Activated CD8-positive, alpha-beta memory T cell treated with anti-CD3 and anti-CD28 coated beads, Interleukin-2, amount 50 U/mL, for 48 hours (primary cell): ENCODE results near the gene ANOS1.

Source experiments
- DNase-seq: peaks from one replicate; pipeline ENCODE4 v3.0.0-alpha.2; 2020

The ANOS1 gene

DNA sequence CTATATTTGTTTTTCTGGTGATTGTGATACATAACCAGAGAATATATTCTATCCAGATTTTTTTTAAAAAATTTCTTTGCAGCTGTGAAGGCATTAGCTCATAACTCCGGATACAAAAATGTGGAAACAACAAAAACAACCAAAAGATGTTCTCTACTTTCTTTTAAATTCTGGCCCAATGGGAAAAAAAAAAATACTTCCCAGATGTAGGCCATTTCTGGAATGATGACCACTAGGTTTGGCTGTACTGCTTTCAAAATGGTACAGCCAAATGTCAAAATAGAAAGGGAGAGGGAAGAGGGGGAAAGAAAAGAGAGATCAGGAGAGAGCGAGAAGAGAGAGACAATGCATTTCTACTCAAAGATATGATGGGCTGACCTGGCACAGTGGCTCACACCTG lies 14.6 kb downstream of the ANOS1 start:
- DNase-seq, result no peak

DNA sequence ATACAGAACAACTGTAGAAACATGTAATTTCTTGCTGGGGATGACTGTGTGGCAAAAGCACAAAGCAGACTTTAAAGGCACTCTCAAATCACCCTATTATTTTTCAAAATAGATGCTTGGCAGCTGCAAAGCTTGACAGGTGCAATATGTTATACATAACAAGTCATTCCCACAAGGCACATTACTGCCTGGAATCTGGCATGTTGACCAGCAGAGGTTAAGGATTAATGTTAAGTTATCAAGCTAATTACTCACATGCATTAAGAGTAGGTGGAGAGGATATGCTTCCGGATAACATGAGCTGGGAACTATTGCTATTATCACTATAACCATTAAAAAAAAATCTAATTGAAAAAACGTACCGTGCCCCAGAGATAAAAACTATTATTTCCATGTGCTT lies 17.8 kb downstream of the ANOS1 start:
- no peak for DNase-seq

DNA sequence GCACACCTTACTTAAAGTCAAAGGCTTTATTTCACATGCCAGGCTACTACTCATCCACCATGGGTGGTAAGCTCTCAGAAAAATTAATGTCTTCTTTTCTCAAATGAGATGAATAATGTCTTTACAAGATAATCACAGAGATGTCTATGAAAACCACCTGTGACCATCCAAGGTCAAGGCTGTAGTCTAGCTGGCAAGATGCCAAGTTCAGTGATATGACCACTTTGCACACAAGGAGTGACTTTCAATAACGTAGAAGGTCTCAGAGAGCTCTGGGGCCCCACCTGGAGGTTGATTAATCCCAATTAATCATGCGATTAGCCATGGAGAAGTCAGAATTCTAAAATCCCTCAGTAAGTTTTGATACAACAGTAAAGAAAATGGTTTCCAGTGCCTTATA lies 20.5 kb downstream of the ANOS1 start:
- DNase-seq, result no peak

DNA sequence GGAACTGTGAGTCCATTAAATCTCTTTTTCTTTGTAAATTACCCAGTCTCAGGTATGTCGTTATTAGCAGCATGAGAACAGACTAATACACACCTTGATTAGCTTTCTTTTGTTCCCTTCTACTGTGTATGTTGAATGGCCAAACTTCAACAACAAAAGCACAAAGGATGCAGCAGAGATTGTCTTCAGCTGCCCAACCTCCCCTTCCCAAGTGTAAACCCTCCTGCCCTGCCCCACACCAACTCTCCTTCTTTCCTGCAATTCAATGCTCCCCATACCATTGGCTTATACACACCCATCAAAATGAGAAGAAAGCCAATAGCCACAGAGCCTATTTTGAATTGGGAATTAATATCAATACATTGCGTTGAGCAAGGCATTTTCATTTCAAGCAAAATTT lies 27.8 kb downstream of the ANOS1 start:
- DNase-seq, result no peak

DNA sequence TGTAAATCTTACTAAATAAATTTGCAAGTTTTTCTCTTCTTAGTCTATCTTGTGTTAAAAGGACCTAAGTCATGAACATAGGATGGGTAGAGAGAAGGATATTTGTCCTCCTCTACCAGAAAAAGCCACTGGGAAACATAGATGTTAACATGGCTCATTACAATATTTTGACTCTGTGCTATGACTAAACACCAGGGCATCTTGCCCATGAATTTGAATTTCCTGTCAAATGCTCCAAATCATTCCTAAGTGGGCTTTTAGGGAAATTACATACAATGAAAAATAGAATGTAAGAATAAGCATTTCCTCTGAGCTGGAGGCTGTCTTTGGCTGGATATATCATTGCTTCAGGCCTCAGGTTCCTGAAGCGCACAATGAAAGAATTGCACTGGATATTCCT lies 39.1 kb downstream of the ANOS1 start:
- DNase-seq, result no peak

DNA sequence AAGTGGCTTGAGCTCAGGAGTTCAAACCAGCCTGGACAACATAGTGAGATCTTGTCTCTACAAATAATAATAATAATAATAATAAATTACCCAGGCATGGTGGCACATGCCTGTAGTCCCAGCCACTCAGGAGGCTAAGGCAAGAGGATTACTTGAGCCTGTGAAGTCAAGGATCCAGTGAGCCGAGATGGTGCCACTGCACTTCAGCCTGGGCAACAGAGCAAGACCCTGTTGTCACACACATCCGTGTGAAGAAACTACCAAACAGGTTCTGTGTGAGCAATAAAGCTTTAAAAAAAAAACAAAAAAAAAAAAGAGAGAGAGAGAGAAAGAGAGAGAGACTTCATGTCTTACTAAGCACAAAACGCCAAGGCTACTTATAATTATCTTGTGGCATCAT lies 42.5 kb downstream of the ANOS1 start:
- DNase-seq, result no peak

DNA sequence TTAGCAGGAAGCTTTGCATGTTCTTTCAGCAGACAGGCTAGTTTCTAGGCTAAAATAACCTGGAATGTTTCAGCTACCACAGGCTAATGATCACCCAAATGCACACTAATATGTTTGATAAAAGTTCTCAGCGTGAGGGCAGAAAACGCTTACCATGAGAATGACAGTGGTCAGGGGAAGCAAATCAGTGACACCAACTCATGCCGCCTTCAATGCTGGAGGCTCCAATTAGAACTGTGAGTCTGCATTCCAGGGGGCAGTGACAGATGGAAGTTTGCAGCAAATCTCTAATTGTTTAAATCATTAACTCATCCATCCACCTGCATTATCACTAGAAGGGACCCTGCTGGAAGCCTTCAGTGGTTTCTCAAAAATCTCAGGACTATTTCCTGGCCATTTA lies 43.2 kb downstream of the ANOS1 start:
- no peak for DNase-seq

DNA sequence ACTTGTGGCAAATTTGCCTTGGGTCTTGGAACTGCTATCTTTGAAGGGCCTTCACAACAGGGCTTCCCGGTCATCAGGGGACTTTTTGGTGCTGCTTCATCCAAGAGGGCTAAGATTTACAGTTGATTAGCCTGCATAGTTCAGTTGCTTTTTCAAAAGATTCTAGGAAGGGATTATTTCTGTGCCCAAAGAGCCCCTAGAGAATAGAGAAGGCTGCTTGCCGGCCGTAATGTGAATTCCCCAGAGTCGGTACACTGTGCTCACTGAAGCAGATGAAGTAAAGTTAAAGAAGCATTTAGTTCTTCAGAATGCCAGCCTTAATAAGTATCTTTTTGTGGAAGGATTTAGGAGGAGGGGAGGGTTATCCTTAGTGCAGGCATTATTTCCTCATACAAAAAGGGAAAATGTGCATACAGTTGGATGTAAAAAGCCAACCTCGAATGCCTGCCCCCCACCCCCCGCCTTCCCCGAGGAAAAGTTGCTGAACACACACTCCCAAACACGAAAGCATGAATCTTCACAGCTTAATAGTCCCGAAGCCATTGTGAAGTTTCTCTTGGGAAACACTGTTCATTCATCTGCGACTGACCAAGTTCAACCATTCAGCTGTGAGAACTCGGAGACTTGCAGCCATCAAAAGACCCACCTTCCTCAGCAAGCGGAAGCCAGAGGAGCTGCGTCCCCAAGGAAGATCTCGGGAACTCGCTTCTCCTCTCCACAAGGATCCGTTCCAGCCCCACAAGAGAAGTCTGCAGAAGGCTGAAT lies 47.6 kb downstream of the ANOS1 start:
- no peak for DNase-seq

DNA sequence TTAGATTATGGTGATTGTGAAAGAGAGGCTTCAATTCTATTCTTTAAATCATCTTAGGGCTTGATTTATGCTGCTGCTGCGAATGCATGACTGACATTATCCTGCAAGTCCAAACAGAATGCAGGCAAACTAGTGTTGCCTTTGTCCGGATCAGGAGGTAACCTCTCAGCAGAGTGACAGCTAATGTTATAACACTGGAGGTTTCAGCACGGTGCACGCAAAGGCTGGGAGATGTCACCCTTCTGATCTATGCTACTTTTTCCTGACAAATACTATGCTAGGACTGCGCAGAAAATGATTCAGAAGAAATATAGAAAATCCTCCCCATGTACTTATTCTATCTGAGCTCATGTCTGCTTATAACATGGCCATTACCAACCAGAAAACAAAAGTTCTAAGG lies 48.2 kb downstream of the ANOS1 start:
- no peak for DNase-seq

DNA sequence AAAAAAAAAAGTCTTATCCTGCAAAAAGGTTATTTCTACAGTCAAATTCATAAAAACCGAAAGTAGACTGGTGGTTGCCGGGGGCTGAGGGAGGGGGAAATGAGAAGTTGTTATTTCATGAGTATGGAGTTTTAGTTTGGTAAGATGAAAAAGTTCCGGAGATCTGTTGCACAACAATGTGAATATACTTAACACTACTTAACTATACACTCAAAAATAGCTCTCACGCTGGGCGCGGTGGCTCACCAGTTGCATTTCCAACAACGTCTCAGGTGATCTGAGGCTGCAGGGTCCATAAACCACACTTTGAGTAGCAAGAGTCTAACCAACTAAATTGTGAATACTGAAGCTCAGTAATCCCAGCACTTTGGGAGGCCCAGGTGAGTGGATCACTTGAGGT lies 52.4 kb downstream of the ANOS1 start:
- no peak for DNase-seq

DNA sequence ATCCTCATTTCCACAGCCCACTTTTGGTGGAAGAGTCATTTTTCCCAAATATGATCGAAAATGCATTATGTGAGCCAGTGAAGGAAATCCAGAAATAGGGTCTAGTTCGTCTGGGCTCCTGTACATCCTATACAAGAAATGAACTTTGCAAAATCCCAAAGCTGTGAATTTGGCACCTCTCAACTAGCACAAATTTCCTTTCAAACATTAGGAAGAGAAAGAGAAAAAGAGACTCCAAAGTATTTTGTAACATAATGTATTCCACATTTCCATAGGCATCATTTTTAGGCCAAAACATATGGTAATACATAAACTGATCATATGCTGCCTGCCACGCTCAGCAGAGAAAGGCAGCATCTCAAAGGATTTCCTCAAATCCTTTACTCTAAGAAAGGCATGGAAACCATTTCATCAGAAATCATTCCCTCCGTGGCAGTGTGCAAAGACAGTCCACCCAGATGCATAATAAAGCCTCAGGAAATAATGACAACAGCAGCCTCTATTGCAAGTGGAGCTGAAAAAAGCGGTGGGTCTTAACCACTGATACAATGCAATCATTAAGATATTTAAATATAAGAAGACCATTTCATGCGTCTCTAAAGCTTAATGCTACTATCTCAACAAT lies 56.8 kb downstream of the ANOS1 start:
- no peak for DNase-seq

DNA sequence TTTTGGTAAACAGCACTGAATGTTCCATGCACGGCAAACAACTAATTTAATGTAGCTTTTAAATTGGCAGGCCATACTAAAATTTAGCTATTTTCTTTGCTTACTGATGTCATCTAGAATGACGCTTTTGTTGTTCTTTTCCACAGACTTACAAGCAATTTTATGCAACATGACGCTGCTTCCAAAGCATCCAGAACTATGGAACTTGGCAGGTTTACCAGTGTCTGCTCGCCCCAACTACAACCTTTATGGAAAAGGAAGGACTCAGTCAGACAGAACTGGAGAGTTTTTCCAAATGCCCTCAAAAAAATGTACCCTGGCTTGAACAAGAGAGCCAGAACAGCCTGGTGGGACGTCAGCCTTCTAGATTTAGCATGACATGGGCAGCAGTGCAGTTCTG lies 58.7 kb downstream of the ANOS1 start:
- DNase-seq, result no peak

DNA sequence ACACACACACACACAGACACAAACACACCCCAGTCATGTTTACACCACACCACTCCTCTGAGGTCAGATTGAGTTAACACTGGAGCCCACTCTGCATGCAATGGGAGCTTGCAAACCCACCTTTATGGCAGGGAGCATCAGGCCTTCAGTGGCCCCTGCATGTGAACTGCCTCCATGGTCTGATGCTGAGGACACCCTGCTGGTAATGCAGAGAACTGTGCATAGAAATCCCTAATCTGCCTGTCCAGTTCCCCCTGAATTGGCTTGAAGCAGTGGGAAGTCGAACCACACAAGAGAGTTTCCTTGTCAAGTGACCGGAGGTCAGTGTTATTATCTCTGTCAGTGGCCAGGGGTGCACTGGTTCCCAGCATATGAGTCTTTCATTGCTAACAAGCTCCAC lies 59.8 kb downstream of the ANOS1 start:
- DNase-seq, result no peak

DNA sequence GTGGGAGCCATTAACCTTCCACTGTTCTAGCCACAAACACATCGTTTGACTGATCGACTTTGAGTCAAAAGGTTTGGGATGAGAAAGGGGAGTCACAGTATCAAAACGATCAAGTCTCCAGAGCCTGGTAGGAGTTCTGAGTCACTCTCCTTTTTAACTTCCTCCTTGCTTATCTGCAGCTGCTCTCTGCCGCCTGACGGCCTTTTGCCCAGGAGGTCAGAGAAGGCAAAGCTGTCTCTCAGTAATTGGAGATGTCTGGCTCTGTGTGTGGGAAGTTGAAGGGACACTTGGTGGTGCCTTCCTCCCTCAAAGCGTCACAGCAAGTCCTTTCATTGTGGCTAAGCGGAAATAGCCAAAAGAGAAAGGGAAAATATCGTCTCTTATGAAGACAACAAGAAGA lies 63.1 kb downstream of the ANOS1 start:
- DNase-seq, result no peak

DNA sequence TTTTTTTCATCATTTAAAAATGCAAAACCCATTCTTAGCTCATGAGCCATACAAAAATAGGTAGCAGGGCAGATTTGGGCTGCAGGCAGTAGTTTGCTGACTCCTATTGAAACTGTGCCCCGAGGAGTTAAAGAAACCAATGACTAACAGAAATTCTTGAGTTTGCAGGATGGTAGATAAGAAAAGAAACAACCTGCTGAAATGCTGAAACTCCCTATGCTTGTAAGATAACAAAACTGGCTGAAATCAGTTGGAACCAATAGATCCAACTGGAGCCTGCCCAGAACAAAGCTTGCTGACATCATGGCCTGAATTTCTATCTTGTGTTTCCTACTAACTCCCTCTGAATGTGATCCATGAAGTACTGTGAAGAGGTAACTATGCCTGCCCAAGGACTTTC lies 68.6 kb downstream of the ANOS1 start:
- DNase-seq, result no peak

DNA sequence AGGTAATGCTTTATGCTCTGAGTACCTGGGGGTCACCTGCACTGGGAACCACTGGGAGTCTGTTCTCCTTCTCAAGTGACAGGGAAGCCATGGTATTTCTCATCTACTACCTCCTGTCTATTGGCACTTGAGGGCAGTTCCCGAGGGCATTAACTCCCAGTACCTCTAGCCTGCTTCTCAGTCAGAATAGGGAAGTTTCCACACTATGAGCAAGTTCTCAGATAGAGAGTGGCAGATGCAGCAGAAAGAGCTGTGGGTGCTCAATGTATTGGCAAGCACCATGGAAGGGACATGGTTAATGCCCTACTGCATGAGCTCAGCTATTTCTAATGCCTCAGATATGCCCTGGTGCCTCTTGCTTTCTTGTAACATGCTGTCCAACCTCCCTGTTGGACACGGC lies 74.1 kb downstream of the ANOS1 start:
- no peak for DNase-seq

DNA sequence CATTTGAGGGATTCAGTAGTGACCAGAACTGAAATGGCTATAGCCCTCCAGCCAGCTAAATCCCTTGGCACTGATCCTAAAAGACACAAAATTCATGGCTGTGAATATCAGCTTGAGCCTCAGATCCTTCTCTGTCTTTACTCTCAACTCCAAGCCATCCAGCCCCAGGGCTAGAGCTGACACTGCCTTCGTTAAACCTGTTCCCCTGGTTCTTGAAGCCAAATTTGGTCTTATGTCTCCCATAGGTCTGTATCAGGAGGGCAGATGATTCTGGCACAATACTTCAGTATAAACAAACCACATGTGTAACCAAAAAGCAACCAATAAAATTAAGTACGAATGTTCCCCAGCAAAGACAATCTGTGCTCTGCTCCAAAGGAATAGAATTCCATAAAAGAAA lies 78.0 kb downstream of the ANOS1 start:
- DNase-seq, result no peak

DNA sequence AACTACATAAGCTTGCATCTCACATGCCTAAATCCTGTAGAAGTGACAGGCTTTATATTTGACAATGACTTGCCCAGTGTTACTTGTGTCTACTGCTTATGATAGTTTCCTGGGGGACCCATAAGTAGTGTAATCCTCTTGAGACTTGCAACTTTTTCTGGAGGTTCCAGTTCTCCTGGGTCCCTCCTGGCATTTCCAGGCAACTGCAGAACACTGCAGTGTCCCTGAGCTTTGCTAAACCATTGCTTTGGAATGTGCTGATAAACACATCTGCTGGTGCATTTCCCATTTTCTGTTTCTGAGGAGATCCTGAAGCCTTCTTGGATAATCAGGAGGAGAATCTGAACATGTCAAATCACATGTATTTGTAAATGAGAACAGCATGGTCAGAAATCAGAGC lies 82.0 kb downstream of the ANOS1 start:
- DNase-seq, result no peak

DNA sequence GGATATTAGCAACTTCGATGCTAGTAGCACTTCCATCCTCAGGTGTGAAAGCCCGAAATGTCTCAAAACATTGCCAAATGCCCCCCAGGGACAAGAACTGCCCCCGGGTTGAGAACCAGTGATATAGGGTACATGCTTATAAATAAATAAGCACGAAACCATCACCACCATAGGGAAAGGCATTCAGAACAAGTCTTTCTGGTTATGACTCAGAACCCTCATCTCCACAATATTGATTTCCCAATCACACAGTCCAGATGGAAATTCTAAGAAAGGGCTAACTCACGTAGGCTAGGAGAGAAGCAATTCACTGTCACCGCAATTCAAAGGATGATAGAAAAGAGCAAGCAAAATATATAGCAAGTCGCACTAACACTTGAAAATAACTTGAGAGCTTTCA lies 84.8 kb downstream of the ANOS1 start:
- DNase-seq, result no peak

DNA sequence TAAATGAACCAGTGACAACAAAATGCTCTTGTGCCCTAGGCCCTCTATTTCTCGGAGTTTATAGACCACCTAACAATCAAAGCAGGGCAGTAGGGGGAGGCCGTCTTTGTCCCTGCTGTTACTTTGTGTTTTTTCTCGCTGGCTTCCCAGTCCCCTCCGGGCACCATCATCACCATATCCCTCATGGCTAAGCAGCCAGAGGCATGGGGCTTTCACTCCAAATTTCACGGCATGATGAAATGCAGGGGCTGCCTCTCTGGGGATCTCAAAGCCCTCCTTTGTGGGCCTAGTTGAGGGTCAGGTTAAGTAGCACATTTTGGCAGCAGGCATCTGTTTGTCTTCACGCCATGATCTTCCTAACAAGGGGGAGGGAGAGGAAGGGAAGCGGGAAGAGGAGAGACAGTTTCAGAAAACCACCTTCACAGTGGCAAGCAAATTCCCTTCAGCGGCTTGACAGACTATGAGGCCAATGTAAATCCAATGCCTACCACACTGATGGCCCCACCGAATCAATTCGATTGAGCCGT lies 91.9 kb downstream of the ANOS1 start:
- DNase-seq, result no peak

DNA sequence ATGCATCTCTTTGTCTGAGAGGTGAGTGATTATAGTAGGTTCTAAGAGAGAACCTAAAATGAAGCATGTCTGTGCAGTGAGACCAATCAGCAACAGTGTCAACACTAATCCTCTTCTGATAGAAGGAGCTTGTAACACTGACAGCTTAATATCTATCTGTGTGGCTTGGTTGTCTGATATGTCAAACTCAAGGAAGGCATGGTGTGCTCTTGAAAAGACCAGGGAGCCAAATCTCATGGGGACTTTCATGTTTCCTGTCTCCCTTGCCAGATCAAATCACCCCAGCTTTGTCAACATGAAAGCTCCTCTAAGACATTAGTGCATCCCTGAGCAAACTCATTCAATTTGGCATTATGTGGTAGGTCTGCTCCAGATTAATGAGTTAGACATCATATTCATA lies 95.4 kb downstream of the ANOS1 start:
- no peak for DNase-seq

DNA sequence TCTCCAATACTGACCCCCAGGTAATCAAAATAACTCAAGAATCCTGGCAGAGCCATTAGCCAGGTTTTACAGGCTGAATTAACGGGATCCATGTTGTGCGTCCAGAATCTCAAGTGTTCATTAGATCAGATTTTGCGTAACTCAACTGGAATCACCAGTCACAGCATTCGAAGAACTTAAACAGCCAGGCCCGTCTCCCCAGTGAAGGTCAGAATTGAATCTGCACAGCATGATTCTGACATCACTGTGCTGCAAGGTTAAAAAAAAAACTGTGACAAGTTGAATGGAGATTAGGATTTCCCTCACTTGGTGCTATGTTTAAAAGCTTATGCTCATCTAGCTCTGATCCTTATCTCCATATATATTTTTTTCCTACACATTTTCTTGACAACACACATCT lies 96.1 kb downstream of the ANOS1 start:
- no peak for DNase-seq

DNA sequence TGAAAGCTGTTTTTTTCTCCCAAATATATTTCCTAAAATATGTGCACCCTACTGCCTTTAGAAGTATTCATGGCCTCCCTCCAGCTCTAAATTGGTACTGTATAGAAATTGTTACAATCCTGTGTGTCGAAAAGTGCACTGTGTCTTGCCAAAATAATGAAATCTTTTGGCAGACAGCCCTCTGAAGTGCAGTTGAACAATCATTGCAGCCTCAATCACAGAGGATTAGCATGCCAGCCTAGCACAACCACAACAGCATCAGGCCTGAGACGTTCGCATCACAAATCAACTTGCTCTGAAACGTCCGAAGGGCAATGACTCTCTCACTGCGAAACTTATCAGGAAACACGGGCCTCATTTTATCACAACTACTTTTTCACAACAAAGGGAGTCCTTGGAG lies 99.0 kb downstream of the ANOS1 start:
- no peak for DNase-seq

DNA sequence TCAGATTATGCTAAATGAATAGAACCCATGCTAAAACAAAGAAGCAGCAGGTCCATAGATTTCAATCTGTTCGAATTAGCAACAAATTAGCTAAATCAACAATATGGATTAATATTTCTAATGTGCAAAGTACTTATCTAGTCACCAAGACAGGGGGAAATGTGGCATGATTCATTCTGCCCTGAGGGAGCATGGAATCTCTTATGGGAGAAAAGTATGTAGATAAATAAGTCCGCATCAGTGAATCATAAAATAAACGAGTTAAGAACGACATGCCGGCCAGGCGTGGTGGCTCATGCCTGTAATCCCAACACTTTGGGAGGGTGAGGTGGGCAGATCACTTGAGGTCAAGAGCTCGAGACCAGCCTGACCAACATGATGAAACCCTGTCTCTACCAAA lies 102.1 kb downstream of the ANOS1 start:
- DNase-seq, result no peak

DNA sequence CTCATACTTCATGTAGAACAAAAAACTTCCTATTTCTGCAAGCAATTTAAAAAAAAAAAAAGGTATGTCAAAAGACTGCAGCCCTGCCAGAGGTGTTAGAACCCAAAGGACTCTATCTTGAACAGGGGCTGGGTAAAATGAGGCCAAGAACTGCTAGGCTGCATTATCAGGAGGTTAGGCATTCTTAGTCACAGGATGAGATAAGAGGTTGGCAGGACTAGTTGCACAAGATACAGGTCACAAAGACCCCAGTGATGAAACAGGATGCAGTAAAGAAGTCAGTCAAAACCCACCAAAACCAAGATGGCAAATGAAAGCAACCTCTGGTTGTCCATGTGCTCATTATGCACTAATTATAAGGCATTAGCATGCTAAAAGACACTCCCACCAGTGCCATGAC lies 104.1 kb downstream of the ANOS1 start:
- DNase-seq, result no peak
